GM12878 (cell line): ENCODE measurements around the gene JADE1. TPM values are rescaled to one million over a fixed set of nuclear protein-coding genes. Genes with fewer than 3 reads are reported as not detected.

Experiments
- ATAC-seq: fragments of 200-7000 bp; cut with Tn5 transposase; 3 replicates; pipeline ENCODE4 v1.9.1; 2020; ENCODE audit warnings: mild to moderate bottlenecking, moderate library complexity
- BruUV-seq: library from RNA; stranded (reverse); fragments of 400-500 nt; replicated peaks from 2 replicates; lab custom pipeline; 2021; lab: Mats Ljungman, UMichigan
- CTCF ChIA-PET: fragments of 300-600 bp; sonication (Branson Sonifier 250); formaldehyde crosslinking; extraction: SDS; loops from one replicate; lab custom pipeline; 2021; ENCODE audit warnings: inconsistent platforms; lab: Yijun Ruan, JAX
- POLR2A ChIA-PET: fragments of 350-600 bp; formaldehyde crosslinking; extraction: SDS; loops from one replicate; lab custom pipeline; 2021; ENCODE audit warnings: inconsistent platforms; lab: Charles Lee
- RAD21 ChIA-PET: fragments of 300-600 bp; sonication (Branson Sonifier 250); formaldehyde crosslinking; loops from one replicate; lab custom pipeline; 2023; ENCODE audit warnings: antibody characterized with exemption; ENCODE audit not compliant: unreplicated experiment; lab: Charles Lee
- SMC1A ChIA-PET: fragments of 300-600 bp; sonication (Branson Sonifier 250); formaldehyde crosslinking; loops from one replicate; lab custom pipeline; 2023; ENCODE audit not compliant: unreplicated experiment, uncharacterized antibody; lab: Charles Lee
- DNase-seq: peaks from one replicate; pipeline ENCODE4 v3.0.0-alpha.2; 2011; ENCODE audit warnings: low read depth, low spot score
- FAIRE-seq: peaks from 3 replicates; lab custom pipeline; 2011; peaks lifted over from hg19 to GRCh38; lab: Jason Lieb, UNC
- H2AFZ ChIP-seq: 2 replicates; pipeline ENCODE4 v1.6.0; 2011; ENCODE audit warnings: low read depth, low read length, control low read depth; ENCODE audit not compliant: control insufficient read depth
- H3K27ac ChIP-seq: 2 replicates; pipeline ENCODE4 v1.5.1; 2011; ENCODE audit warnings: control low read depth; ENCODE audit not compliant: control insufficient read depth, insufficient read depth
- H3K27me3 ChIP-seq, 2 experiments: replicated peaks in 1 of 2; 2 replicates each; pipeline versions ENCODE4 v1.6.0 to v1.6.1; 2011; ENCODE audit warnings: low read length in 1 of 2; ENCODE audit not compliant: control insufficient read depth in 2 of 2, insufficient read depth in 2 of 2
- H3K36me3 ChIP-seq, 2 experiments: 2 replicates each; pipeline ENCODE4 v1.5.1; 2011; ENCODE audit warnings: low read length in 1 of 2; ENCODE audit not compliant: control insufficient read depth in 2 of 2, insufficient read depth in 2 of 2
- H3K4me1 ChIP-seq: 2 replicates; pipeline ENCODE4 v1.6.1; 2011; ENCODE audit warnings: mild to moderate bottlenecking, low read length, moderate library complexity, mixed read lengths; ENCODE audit not compliant: control insufficient read depth, insufficient read depth
- H3K4me2 ChIP-seq: 2 replicates; pipeline ENCODE4 v1.6.0; 2011; ENCODE audit warnings: control low read depth; ENCODE audit not compliant: control insufficient read depth, insufficient read depth
- H3K4me3 ChIP-seq: fragments of 200-600 bp; sonication (generic); 2 replicates; pipeline ENCODE4 v1.5.1; 2016
- H3K79me2 ChIP-seq: 2 replicates; pipeline ENCODE4 v1.6.0; 2011; ENCODE audit warnings: low read length; ENCODE audit not compliant: control insufficient read depth, insufficient read depth
- H3K9ac ChIP-seq: 2 replicates; pipeline ENCODE4 v1.8.0; 2011; ENCODE audit warnings: low read length, control low read depth, mixed read lengths; ENCODE audit not compliant: control insufficient read depth, insufficient read depth
- H3K9me3 ChIP-seq: replicated peaks from 3 replicates; pipeline ENCODE4 v1.5.1; 2011; ENCODE audit warnings: mild to moderate bottlenecking, low read length; ENCODE audit not compliant: control insufficient read depth, insufficient read depth
- H4K20me1 ChIP-seq: 2 replicates; pipeline ENCODE4 v1.6.0; 2011; ENCODE audit not compliant: control insufficient read depth, insufficient read depth
- BMI1 ChIP-seq: fragments of 450-650 bp; IDR thresholded peaks from 2 replicates; pipeline ENCODE4 v1.6.1; 2016; ENCODE audit warnings: mild to moderate bottlenecking, moderate library complexity, borderline replicate concordance
- BRCA1 ChIP-seq: IDR thresholded peaks from 2 replicates; pipeline ENCODE4 v1.6.1; 2011; ENCODE audit warnings: low read depth, low read length, improper control_type of control experiment
- CBFB ChIP-seq: IDR thresholded peaks from 2 replicates; pipeline ENCODE4 v1.6.1; 2016; ENCODE audit warnings: antibody characterized with exemption, low read depth
- KAT2A ChIP-seq: conservative IDR thresholded peaks from 2 replicates; pipeline ENCODE4 v1.6.1; 2011; ENCODE audit warnings: low read depth, low read length; ENCODE audit not compliant: control insufficient read depth
- NKRF ChIP-seq: fragments of 450-650 bp; conservative IDR thresholded peaks from 2 replicates; pipeline ENCODE4 v1.6.1; 2017; ENCODE audit warnings: mild to moderate bottlenecking, moderate library complexity
- NR2F1 ChIP-seq: fragments of 450-650 bp; conservative IDR thresholded peaks from 2 replicates; pipeline ENCODE4 v1.6.1; 2017; ENCODE audit warnings: mild to moderate bottlenecking
- POLR2AphosphoS2 ChIP-seq: IDR thresholded peaks from 2 replicates; pipeline ENCODE4 v1.6.1; 2011; ENCODE audit warnings: low read depth, mild to moderate bottlenecking, low read length, improper control_type of control experiment, moderate library complexity
- SMAD1 ChIP-seq: fragments of 450-650 bp; IDR thresholded peaks from 2 replicates; pipeline ENCODE4 v1.6.1; 2018; ENCODE audit warnings: mild to moderate bottlenecking, low read depth; ENCODE audit not compliant: partially characterized antibody
- TCF12 ChIP-seq: IDR thresholded peaks from 2 replicates; pipeline ENCODE4 v1.6.1; 2011; ENCODE audit warnings: low read depth, mild to moderate bottlenecking, low read length
- ZNF274 ChIP-seq: IDR thresholded peaks from one replicate; pipeline ENCODE4 v1.8.0; 2011; ENCODE audit not compliant: insufficient read length, insufficient read depth
- WGBS: methylation state at CpG from one replicate; pipeline ENCODE4 v1.1.6; 2016; ENCODE audit warnings: low lambda C conversion rate; ENCODE audit not compliant: insufficient replicate concordance, insufficient coverage; ENCODE audit errors: missing lambda C conversion rate; 5-methylcytosine and 5-hydroxymethylcytosine counted together
- in situ Hi-C: fragments of 300-500 bp; cut with MboI; formaldehyde crosslinking; loops from 9 replicates; pipeline ENCODE4 v1.14.3; 2018; ENCODE audit warnings: mixed read lengths
- intact Hi-C: fragments of 100-400 bp; cut with micrococcal nuclease; formaldehyde crosslinking; loops from one replicate; pipeline ENCODE4 v1.14.2; 2022; ENCODE audit not compliant: unreplicated experiment
- polyA plus RNA-seq, 11 experiments: library from polyadenylated mRNA; depleted of rRNA in 4 of 11; unstranded in 6 of 11; stranded (reverse) in 5 of 11; fragments of >200 nt; fragmentation: Nextera tagmentation in 4 of 11; fragmentation: Illumina TruSeq in 1 of 11; extraction: Ambion mirVana in 4 of 11; extraction: Trizol in 1 of 11; gene quantifications; 1 replicate in 1 of 11; 2 replicates in 10 of 11; pipeline versions ENCODE4 v1.2.1 to v1.2.3, GENCODE V29; 2011 to 2016; ENCODE audit warnings: inconsistent platforms in 2 of 11, missing spikeins in 2 of 11, low read depth in 1 of 11
- total RNA-seq, 4 experiments: library from RNA; depleted of rRNA in 3 of 4; stranded (reverse); fragments of >200 nt in 3 of 4; fragmentation: Illumina TruSeq in 1 of 4; extraction: Trizol in 1 of 4; gene quantifications; 2 replicates each; pipeline versions ENCODE4 v1.2.1 to v1.2.3, GENCODE V29; 2013 to 2021
- TF ChIP-seq, protein P1 (sequence below): IDR thresholded peaks from 2 replicates; pipeline ENCODE4 v1.6.1; 2011; ENCODE audit warnings: low read depth, low read length, improper control_type of control experiment, borderline replicate concordance
- TF ChIP-seq, protein P2 (sequence below): IDR thresholded peaks from 2 replicates; pipeline ENCODE4 v1.6.1; 2012; ENCODE audit warnings: low read depth, low read length, improper control_type of control experiment
- TF ChIP-seq, protein P3 (sequence below): fragments of 450-650 bp; IDR thresholded peaks from 2 replicates; pipeline ENCODE4 v1.6.1; 2017; ENCODE audit warnings: antibody characterized with exemption, mild to moderate bottlenecking, moderate library complexity

JADE1 gene
- total and polyA plus RNA-seq, 10 of the 15 experiments (the other 5 are each of a cell fraction or from before 2014, with no cell fraction given), result 5.9 to 27.2 (median 15.8) TPM

GRCh38 chr4:128861856-128862518, 52.5 kb downstream of the JADE1 start (continued):
- TF ChIP-seq, protein P1, sequence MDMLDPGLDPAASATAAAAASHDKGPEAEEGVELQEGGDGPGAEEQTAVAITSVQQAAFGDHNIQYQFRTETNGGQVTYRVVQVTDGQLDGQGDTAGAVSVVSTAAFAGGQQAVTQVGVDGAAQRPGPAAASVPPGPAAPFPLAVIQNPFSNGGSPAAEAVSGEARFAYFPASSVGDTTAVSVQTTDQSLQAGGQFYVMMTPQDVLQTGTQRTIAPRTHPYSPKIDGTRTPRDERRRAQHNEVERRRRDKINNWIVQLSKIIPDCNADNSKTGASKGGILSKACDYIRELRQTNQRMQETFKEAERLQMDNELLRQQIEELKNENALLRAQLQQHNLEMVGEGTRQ, result no peak
- no peak for TF ChIP-seq KAT2A
- TF ChIP-seq, all 136 proteins: peak for 2

- DNase-seq (peak; percentile 63), FAIRE-seq (no peak), ATAC-seq (peak; percentile 91)
- 25% methylated on average over 14 of the region's 14 CpGs for WGBS
- Histone ChIP-seq H3K27ac (peak overlapping the region; percentile 84), H3K36me3 (peaks cover 23 to 35% of the 10 kb centered on the region in 2 experiments), H3K4me2 (peak overlapping the region; percentile 42), H3K79me2 (peaks cover 4% of the 10 kb centered on the region), H3K4me1 (peaks cover 36% of the 10 kb centered on the region), H3K9me3 (no peaks in the 10 kb centered on the region), H3K4me3 (no peak overlapping the region; the same call in 1 of the 2 replicates), H2AFZ (peak overlapping the region; percentile 24), H4K20me1 (no peaks in the 10 kb centered on the region), H3K9ac (peak overlapping the region; percentile 25; the same call in 1 of the 2 replicates), H3K27me3 (no peaks in the 10 kb centered on the region)
- ChIA-PET RAD21 (interaction anchor here (0.7 to 2.9 kb wide), 18 partner anchors 8 to 573 kb away, joined by 3 to 35 read pairs (median 5); partner anchors contain the start of genes JADE1 and SCLT1), CTCF (interaction anchor here (0.6 to 2.7 kb wide), 19 partner anchors 9 to 670 kb away, joined by 3 to 33 read pairs (median 7); partner anchors contain the start of gene SCLT1), POLR2A (interaction anchor here (0.8 to 2.3 kb wide), 6 partner anchors 12 to 50 kb away, joined by 3 to 18 read pairs (median 4); no protein-coding TSS in a partner anchor), SMC1A (interaction anchor here (0.6 to 4.4 kb wide), 24 partner anchors 9 to 671 kb away, joined by 3 to 33 read pairs (median 4); no protein-coding TSS in a partner anchor)
- in situ Hi-C loops (loop anchor here (5.0 kb wide), 2 partner anchors 295 to 670 kb away; no protein-coding TSS in a partner anchor), intact Hi-C loops (loop anchor here (1.0 kb wide), 5 partner anchors 51 to 671 kb away; no protein-coding TSS in a partner anchor)
- BruUV-seq, result no TSS peak
- no peak for TF ChIP-seq NKRF
- no peak for TF ChIP-seq BMI1
- no peak for TF ChIP-seq SMAD1
- TF ChIP-seq, protein P2, sequence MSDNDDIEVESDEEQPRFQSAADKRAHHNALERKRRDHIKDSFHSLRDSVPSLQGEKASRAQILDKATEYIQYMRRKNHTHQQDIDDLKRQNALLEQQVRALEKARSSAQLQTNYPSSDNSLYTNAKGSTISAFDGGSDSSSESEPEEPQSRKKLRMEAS, result no peak
- no peak for TF ChIP-seq NR2F1
- TF ChIP-seq TCF12, result no peak
- TF ChIP-seq, protein P3, sequence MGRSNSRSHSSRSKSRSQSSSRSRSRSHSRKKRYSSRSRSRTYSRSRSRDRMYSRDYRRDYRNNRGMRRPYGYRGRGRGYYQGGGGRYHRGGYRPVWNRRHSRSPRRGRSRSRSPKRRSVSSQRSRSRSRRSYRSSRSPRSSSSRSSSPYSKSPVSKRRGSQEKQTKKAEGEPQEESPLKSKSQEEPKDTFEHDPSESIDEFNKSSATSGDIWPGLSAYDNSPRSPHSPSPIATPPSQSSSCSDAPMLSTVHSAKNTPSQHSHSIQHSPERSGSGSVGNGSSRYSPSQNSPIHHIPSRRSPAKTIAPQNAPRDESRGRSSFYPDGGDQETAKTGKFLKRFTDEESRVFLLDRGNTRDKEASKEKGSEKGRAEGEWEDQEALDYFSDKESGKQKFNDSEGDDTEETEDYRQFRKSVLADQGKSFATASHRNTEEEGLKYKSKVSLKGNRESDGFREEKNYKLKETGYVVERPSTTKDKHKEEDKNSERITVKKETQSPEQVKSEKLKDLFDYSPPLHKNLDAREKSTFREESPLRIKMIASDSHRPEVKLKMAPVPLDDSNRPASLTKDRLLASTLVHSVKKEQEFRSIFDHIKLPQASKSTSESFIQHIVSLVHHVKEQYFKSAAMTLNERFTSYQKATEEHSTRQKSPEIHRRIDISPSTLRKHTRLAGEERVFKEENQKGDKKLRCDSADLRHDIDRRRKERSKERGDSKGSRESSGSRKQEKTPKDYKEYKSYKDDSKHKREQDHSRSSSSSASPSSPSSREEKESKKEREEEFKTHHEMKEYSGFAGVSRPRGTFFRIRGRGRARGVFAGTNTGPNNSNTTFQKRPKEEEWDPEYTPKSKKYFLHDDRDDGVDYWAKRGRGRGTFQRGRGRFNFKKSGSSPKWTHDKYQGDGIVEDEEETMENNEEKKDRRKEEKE, result no peak
- no peak for TF ChIP-seq BRCA1
- no peak for TF ChIP-seq POLR2AphosphoS2
- no peak for TF ChIP-seq CBFB
- TF ChIP-seq ZNF274, result no peak
These were observed 53.3 kb downstream of the JADE1 start for GRCh38 chr4:128862608-128863311.
